Stimulated activated naive CD8-positive, alpha-beta T cell treated with anti-CD3 and anti-CD28 coated beads, Interleukin-15, Interleukin-2, amounts not matched to agents 100 ng/mL and 50 ng/mL, for 24 hours (primary cell): ENCODE measurements around the gene ANKS1B.

ENCODE experiments used
- H3K27ac Mint-ChIP-seq: one replicate; pipeline ENCODE4 v1.8.0; 2021; ENCODE audit warnings: mild to moderate bottlenecking, mixed read lengths
- H3K27me3 Mint-ChIP-seq: one replicate; pipeline ENCODE4 v1.8.0; 2021; ENCODE audit warnings: mixed read lengths
- H3K36me3 Mint-ChIP-seq: one replicate; pipeline ENCODE4 v1.8.0; 2021; ENCODE audit warnings: low read depth, mixed read lengths
- H3K4me1 Mint-ChIP-seq: one replicate; pipeline ENCODE4 v1.8.0; 2021; ENCODE audit warnings: low read depth, mixed read lengths
- H3K4me3 Mint-ChIP-seq: one replicate; pipeline ENCODE4 v1.8.0; 2021; ENCODE audit warnings: mild to moderate bottlenecking, mixed read lengths
- H3K9me3 Mint-ChIP-seq: one replicate; pipeline ENCODE4 v1.8.0; 2021; ENCODE audit warnings: mixed read lengths

ANKS1B gene

GRCh38 chr12:99146185-99146584 is 838.6 kb downstream of the ANKS1B start:
- Mint-ChIP-seq H3K36me3 (no peaks in the 10 kb centered on the region), H3K27ac (no peak overlapping the region), H3K4me3 (no peak overlapping the region), H3K9me3 (peaks cover 19% of the 10 kb centered on the region), H3K4me1 (no peaks in the 10 kb centered on the region), H3K27me3 (no peaks in the 10 kb centered on the region)

GRCh38 chr12:99142651-99143050 is 842.1 kb downstream of the ANKS1B start:
- Mint-ChIP-seq H3K36me3 (no peaks in the 10 kb centered on the region), H3K27me3 (no peaks in the 10 kb centered on the region), H3K4me3 (no peak overlapping the region), H3K4me1 (no peaks in the 10 kb centered on the region), H3K9me3 (peaks cover 25% of the 10 kb centered on the region), H3K27ac (no peak overlapping the region)

GRCh38 chr12:99140017-99140720 is 844.6 kb downstream of the ANKS1B start:
- Mint-ChIP-seq H3K36me3 (no peaks in the 10 kb centered on the region), H3K27ac (no peak overlapping the region), H3K9me3 (peaks cover 22% of the 10 kb centered on the region), H3K4me1 (no peaks in the 10 kb centered on the region), H3K4me3 (no peak overlapping the region), H3K27me3 (no peaks in the 10 kb centered on the region)

GRCh38 chr12:99138393-99138792 is 846.3 kb downstream of the ANKS1B start:
- peaks cover 14% of the 10 kb centered on the region for H3K9me3 Mint-ChIP-seq
- H3K27me3 Mint-ChIP-seq = no peaks in the 10 kb centered on the region
- H3K4me3 Mint-ChIP-seq = no peak overlapping the region
- H3K27ac Mint-ChIP-seq = no peak overlapping the region
- no peaks in the 10 kb centered on the region for H3K4me1 Mint-ChIP-seq
- H3K36me3 Mint-ChIP-seq = no peaks in the 10 kb centered on the region

- H3K9me3 Mint-ChIP-seq = peaks cover 13% of the 10 kb centered on the region
- no peaks in the 10 kb centered on the region for H3K36me3 Mint-ChIP-seq
- H3K27ac Mint-ChIP-seq = no peak overlapping the region
- no peak overlapping the region for H3K4me3 Mint-ChIP-seq
- H3K27me3 Mint-ChIP-seq = no peaks in the 10 kb centered on the region
- no peaks in the 10 kb centered on the region for H3K4me1 Mint-ChIP-seq
Observed at GRCh38 chr12:99137124-99137855, 847.4 kb downstream of the ANKS1B start.

- H3K9me3 Mint-ChIP-seq = peaks cover 6% of the 10 kb centered on the region
- H3K4me3 Mint-ChIP-seq = no peak overlapping the region
- H3K27me3 Mint-ChIP-seq = no peaks in the 10 kb centered on the region
- no peak overlapping the region for H3K27ac Mint-ChIP-seq
- H3K36me3 Mint-ChIP-seq = no peaks in the 10 kb centered on the region
- no peaks in the 10 kb centered on the region for H3K4me1 Mint-ChIP-seq
Observed at GRCh38 chr12:99136516-99136915, 848.2 kb downstream of the ANKS1B start.

GRCh38 chr12:99135376-99135775 is 849.4 kb downstream of the ANKS1B start:
- H3K4me3 Mint-ChIP-seq = no peak overlapping the region

GRCh38 chr12:99133401-99133800 is 851.3 kb downstream of the ANKS1B start:
- Mint-ChIP-seq H3K9me3 (no peaks in the 10 kb centered on the region), H3K27me3 (no peaks in the 10 kb centered on the region), H3K4me3 (no peak overlapping the region), H3K4me1 (no peaks in the 10 kb centered on the region), H3K36me3 (no peaks in the 10 kb centered on the region), H3K27ac (no peak overlapping the region)

More at GRCh38 chr12:99135376-99135775, 849.4 kb downstream of the ANKS1B start:
- no peaks in the 10 kb centered on the region for H3K27me3 Mint-ChIP-seq
- H3K9me3 Mint-ChIP-seq = no peaks in the 10 kb centered on the region
- no peaks in the 10 kb centered on the region for H3K4me1 Mint-ChIP-seq
- H3K27ac Mint-ChIP-seq = no peak overlapping the region
- H3K36me3 Mint-ChIP-seq = no peaks in the 10 kb centered on the region

GRCh38 chr12:99131751-99132199 is 853.0 kb downstream of the ANKS1B start:
- H3K4me1 Mint-ChIP-seq = no peaks in the 10 kb centered on the region
- no peak overlapping the region for H3K27ac Mint-ChIP-seq
- no peak overlapping the region for H3K4me3 Mint-ChIP-seq
- H3K36me3 Mint-ChIP-seq = no peaks in the 10 kb centered on the region
- H3K27me3 Mint-ChIP-seq = no peaks in the 10 kb centered on the region
- no peaks in the 10 kb centered on the region for H3K9me3 Mint-ChIP-seq

GRCh38 chr12:99130808-99131553 is 853.8 kb downstream of the ANKS1B start:
- Mint-ChIP-seq H3K27ac (no peak overlapping the region), H3K4me1 (no peaks in the 10 kb centered on the region), H3K27me3 (no peaks in the 10 kb centered on the region), H3K4me3 (no peak overlapping the region), H3K36me3 (no peaks in the 10 kb centered on the region), H3K9me3 (no peaks in the 10 kb centered on the region)

- Mint-ChIP-seq H3K27me3 (no peaks in the 10 kb centered on the region), H3K36me3 (no peaks in the 10 kb centered on the region), H3K9me3 (no peaks in the 10 kb centered on the region), H3K4me1 (no peaks in the 10 kb centered on the region), H3K4me3 (no peak overlapping the region), H3K27ac (no peak overlapping the region)
Observed at GRCh38 chr12:99128246-99128802, 856.4 kb downstream of the ANKS1B start.

- H3K27me3 Mint-ChIP-seq = peaks cover 6% of the 10 kb centered on the region
- no peak overlapping the region for H3K27ac Mint-ChIP-seq
- no peaks in the 10 kb centered on the region for H3K4me1 Mint-ChIP-seq
- no peak overlapping the region for H3K4me3 Mint-ChIP-seq
- no peaks in the 10 kb centered on the region for H3K9me3 Mint-ChIP-seq
- H3K36me3 Mint-ChIP-seq = no peaks in the 10 kb centered on the region
Observed at GRCh38 chr12:99122959-99123358, 861.8 kb downstream of the ANKS1B start.

- no peaks in the 10 kb centered on the region for H3K4me1 Mint-ChIP-seq
- H3K27me3 Mint-ChIP-seq = peaks cover 6% of the 10 kb centered on the region
- H3K27ac Mint-ChIP-seq = no peak overlapping the region
- H3K36me3 Mint-ChIP-seq = no peaks in the 10 kb centered on the region
- H3K4me3 Mint-ChIP-seq = no peak overlapping the region
- no peaks in the 10 kb centered on the region for H3K9me3 Mint-ChIP-seq
Observed at GRCh38 chr12:99122496-99122895, 862.2 kb downstream of the ANKS1B start.

GRCh38 chr12:99121546-99121945 is 863.2 kb downstream of the ANKS1B start:
- no peak overlapping the region for H3K27ac Mint-ChIP-seq
- H3K4me1 Mint-ChIP-seq = no peaks in the 10 kb centered on the region
- peaks cover 6% of the 10 kb centered on the region for H3K27me3 Mint-ChIP-seq
- H3K9me3 Mint-ChIP-seq = no peaks in the 10 kb centered on the region
- no peaks in the 10 kb centered on the region for H3K36me3 Mint-ChIP-seq
- no peak overlapping the region for H3K4me3 Mint-ChIP-seq

- peaks cover 6% of the 10 kb centered on the region for H3K27me3 Mint-ChIP-seq
- H3K27ac Mint-ChIP-seq = no peak overlapping the region
- H3K9me3 Mint-ChIP-seq = no peaks in the 10 kb centered on the region
- no peak overlapping the region for H3K4me3 Mint-ChIP-seq
- H3K36me3 Mint-ChIP-seq = no peaks in the 10 kb centered on the region
- no peaks in the 10 kb centered on the region for H3K4me1 Mint-ChIP-seq
Observed at GRCh38 chr12:99119943-99120342, 864.8 kb downstream of the ANKS1B start.
